ENCODE measurements around the gene ZFP1.

- TF ChIP-seq ZBTB21 (CRISPR knock-in tag; IDR thresholded peaks at IDR 0.05; ENCODE audit: borderline replicate concordance) = no peak
- TF ChIP-seq IRF1 (CRISPR knock-in tag; IDR thresholded peaks at IDR 0.05) = no peak
- no peak for TF ChIP-seq CTCF (IDR thresholded peaks at IDR 0.05)
- no peak for TF ChIP-seq HMGXB4 (CRISPR knock-in tag; IDR thresholded peaks at IDR 0.05)
- no peak for TF ChIP-seq JAZF1 (CRISPR knock-in tag; IDR thresholded peaks at IDR 0.05)
Observed at GRCh38 chr16:75151798-75152197, 3.5 kb downstream of the ZFP1 start.
